ENCODE results near the gene PIR.

PIR gene

DNA sequence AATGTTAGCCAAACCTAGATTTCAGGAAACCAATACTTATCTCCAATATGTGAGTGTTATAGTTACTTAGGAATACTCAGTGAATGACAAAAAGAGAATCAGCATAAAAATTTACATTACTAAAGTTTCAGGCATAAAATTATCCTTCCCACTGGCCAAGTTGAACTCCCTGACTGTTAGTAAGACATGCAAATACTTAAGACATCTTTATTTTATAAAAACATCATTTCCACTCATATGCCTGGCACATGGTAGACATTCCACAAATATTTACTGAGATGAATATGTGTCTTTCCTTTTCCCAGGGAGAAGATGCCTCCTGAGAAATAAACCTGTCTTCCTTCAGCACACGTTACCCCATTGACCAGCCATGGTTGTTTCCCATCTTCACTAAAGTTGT lies 116.2 kb downstream of the PIR start:
- no peak for FAIRE-seq
- no peak for DNase-seq (ENCODE audit: insufficient read length)
- TF ChIP-seq TAF1 (IDR thresholded peaks at IDR 0.05; ENCODE audit: borderline replicate concordance, low read depth, low read length) (no peak), POLR2A (IDR thresholded peaks at IDR 0.05; ENCODE audit: low read depth, low read length) (no peak), POLR2AphosphoS5 (IDR thresholded peaks at IDR 0.05; ENCODE audit: low read depth, low read length) (no peak)

GRCh38 chrX:15373976-15374375 lies 119.2 kb downstream of the PIR start:
- no peak for FAIRE-seq

DNA sequence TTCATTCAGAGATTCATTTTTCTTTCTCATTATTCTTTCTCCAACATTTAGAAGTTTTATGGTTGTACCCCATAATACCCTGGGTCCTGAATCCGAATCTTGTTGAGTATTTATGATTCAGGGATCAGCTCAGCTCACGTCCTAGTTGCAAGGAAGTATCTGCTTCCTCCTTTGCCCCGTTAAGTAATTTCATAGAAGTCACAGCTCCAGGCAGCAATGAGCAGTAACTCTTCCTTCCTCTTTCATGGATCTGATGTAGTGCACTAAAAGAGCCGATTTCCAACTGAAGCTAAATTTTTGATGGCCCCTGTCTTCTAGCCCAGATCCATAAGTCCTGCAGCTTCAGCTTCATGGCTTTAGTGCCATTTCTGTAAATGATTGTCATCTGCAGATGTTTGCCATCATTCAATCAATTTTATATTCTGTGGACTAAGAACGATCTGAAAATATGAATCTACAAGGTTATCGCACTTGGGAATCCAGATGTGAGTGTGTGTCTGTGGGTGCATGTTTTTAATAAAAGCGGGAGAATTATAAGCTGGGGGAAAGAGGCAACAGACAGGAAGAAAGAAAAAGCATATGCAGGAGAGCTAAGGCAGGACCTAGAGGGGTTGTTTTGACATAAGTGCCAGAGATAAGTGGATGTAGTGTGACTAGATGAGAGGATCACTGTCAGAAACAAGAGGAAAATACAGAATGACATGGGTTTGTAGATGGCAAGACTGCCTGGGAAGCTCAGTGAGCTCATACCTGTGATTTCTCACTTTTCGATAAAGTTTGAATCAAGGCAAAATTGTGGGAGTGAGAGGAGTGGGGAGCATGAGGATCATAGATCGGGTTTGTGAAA lies 126.4 kb downstream of the PIR start:
- TF ChIP-seq TAF1 (IDR thresholded peaks at IDR 0.05; ENCODE audit: borderline replicate concordance, low read depth, low read length), result no peak
- TF ChIP-seq POLR2A (IDR thresholded peaks at IDR 0.05; ENCODE audit: low read depth, low read length), result no peak
- no peak for TF ChIP-seq POLR2AphosphoS5 (IDR thresholded peaks at IDR 0.05; ENCODE audit: low read depth, low read length)
- FAIRE-seq, result no peak
- no peak for DNase-seq (ENCODE audit: insufficient read length)

More at GRCh38 chrX:15373976-15374375, 119.2 kb downstream of the PIR start:
- DNase-seq (ENCODE audit: insufficient read length), result no peak
- TF ChIP-seq POLR2A (IDR thresholded peaks at IDR 0.05; ENCODE audit: low read depth, low read length) (no peak), POLR2AphosphoS5 (IDR thresholded peaks at IDR 0.05; ENCODE audit: low read depth, low read length) (no peak), TAF1 (IDR thresholded peaks at IDR 0.05; ENCODE audit: borderline replicate concordance, low read depth, low read length) (no peak)

- DNase-seq (ENCODE audit: insufficient read length) (no peak), FAIRE-seq (peak; percentile 9)
- TF ChIP-seq POLR2AphosphoS5 (IDR thresholded peaks at IDR 0.05; ENCODE audit: low read depth, low read length) (no peak), TAF1 (IDR thresholded peaks at IDR 0.05; ENCODE audit: borderline replicate concordance, low read depth, low read length) (no peak), POLR2A (IDR thresholded peaks at IDR 0.05; ENCODE audit: low read depth, low read length) (no peak)
These were observed 133.4 kb downstream of the PIR start for GRCh38 chrX:15359701-15360100.

- no peak for FAIRE-seq
- no peak for DNase-seq (ENCODE audit: insufficient read length)
- no peak for TF ChIP-seq POLR2AphosphoS5 (IDR thresholded peaks at IDR 0.05; ENCODE audit: low read depth, low read length)
- no peak for TF ChIP-seq TAF1 (IDR thresholded peaks at IDR 0.05; ENCODE audit: borderline replicate concordance, low read depth, low read length)
- TF ChIP-seq POLR2A (IDR thresholded peaks at IDR 0.05; ENCODE audit: low read depth, low read length), result no peak
These were observed 134.6 kb downstream of the PIR start for GRCh38 chrX:15358533-15358932.

GRCh38 chrX:15356444-15356843 lies 136.7 kb downstream of the PIR start:
- FAIRE-seq (no peak), DNase-seq (ENCODE audit: insufficient read length) (no peak)
- TF ChIP-seq POLR2AphosphoS5 (IDR thresholded peaks at IDR 0.05; ENCODE audit: low read depth, low read length) (no peak), POLR2A (IDR thresholded peaks at IDR 0.05; ENCODE audit: low read depth, low read length) (no peak), TAF1 (IDR thresholded peaks at IDR 0.05; ENCODE audit: borderline replicate concordance, low read depth, low read length) (no peak)

DNA sequence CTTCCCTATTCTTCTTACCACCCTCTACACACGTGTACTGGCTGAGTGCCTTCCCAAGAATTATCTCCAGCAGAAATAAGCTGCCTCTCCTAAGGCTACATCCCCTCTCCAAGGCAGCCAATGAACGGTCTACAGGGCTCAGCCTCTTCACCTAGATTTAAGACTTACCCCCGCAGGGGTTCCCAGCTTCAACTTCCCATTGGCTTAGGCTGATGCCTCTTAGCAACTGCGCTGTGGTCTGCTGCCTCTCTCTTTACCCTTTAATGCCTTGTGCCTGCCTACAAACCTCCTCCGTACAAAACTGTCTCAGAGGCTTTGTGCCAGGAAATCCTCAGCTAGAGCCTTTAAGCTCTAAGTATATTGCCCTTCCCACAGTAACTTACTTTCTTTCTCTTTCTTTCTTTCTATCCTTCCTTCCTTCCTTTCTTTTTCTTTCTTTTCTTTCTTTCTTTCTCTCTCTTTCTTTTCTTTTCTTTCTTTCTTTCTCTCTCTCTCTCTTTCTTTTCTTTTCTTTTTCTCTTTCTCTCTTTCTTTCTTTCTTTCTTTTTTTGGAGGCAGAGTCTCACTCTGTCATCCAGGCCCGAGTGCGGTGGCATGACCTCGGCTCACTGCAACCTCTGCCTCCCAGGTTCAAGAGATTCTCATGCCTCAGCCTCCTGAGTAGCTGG lies 142.7 kb downstream of the PIR start:
- FAIRE-seq, result no peak
- TF ChIP-seq TAF1 (IDR thresholded peaks at IDR 0.05; ENCODE audit: borderline replicate concordance, low read depth, low read length), result no peak
- TF ChIP-seq POLR2A (IDR thresholded peaks at IDR 0.05; ENCODE audit: low read depth, low read length), result no peak
- no peak for TF ChIP-seq POLR2AphosphoS5 (IDR thresholded peaks at IDR 0.05; ENCODE audit: low read depth, low read length)
- no peak for DNase-seq (ENCODE audit: insufficient read length)

GRCh38 chrX:15349046-15349445 lies 144.1 kb downstream of the PIR start:
- no peak for DNase-seq (ENCODE audit: insufficient read length)
- no peak for TF ChIP-seq POLR2AphosphoS5 (IDR thresholded peaks at IDR 0.05; ENCODE audit: low read depth, low read length)
- no peak for TF ChIP-seq POLR2A (IDR thresholded peaks at IDR 0.05; ENCODE audit: low read depth, low read length)
- TF ChIP-seq TAF1 (IDR thresholded peaks at IDR 0.05; ENCODE audit: borderline replicate concordance, low read depth, low read length), result no peak
- peak; percentile 83 for FAIRE-seq

DNA sequence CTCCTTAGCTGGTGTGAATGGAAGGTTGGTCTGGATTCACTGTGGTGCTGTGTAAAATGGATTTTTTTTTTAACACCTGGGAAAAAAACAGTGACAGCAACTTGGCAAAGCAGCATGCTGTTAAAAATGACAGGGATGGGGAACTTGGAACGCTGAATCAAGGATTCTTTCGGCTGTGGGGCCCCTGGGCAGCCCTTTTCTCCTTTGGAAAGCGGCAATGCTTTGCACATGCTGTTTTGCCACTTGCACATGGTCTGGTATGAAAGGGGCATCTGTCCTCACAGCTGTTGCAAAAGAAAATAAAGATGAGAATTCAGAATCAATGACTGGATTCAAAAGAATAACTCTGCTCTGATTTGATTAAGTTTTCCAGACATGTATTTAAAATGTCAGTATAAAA lies 147.2 kb downstream of the PIR start:
- TF ChIP-seq POLR2AphosphoS5 (IDR thresholded peaks at IDR 0.05; ENCODE audit: low read depth, low read length) (no peak), POLR2A (IDR thresholded peaks at IDR 0.05; ENCODE audit: low read depth, low read length) (no peak), TAF1 (IDR thresholded peaks at IDR 0.05; ENCODE audit: borderline replicate concordance, low read depth, low read length) (no peak)
- no peak for DNase-seq (ENCODE audit: insufficient read length)
- no peak for FAIRE-seq

GRCh38 chrX:15344106-15344505 lies 149.0 kb downstream of the PIR start:
- TF ChIP-seq POLR2AphosphoS5 (IDR thresholded peaks at IDR 0.05; ENCODE audit: low read depth, low read length) (no peak), TAF1 (IDR thresholded peaks at IDR 0.05; ENCODE audit: borderline replicate concordance, low read depth, low read length) (no peak), POLR2A (IDR thresholded peaks at IDR 0.05; ENCODE audit: low read depth, low read length) (no peak)
- FAIRE-seq (no peak), DNase-seq (ENCODE audit: insufficient read length) (no peak)

DNA sequence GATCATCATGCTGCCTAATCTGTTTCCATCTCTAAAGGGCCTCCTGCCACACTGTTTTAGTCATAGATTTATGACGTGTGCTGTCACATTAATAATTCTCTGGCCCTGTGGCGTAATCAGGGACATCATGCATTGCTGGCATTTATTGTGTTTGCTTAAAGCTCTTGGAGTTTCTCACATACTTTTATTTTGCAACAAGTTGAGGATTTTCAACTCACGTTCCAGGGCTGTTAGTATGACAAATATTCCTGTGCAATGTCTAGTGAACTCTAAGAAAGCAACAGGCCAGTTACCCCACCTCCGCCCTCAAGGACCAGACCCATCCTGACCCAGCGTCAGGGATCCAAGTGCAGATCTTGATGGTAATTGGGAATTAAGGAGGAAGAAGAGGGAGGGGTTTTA lies 150.1 kb downstream of the PIR start:
- TF ChIP-seq TAF1 (IDR thresholded peaks at IDR 0.05; ENCODE audit: borderline replicate concordance, low read depth, low read length), result no peak
- no peak for TF ChIP-seq POLR2A (IDR thresholded peaks at IDR 0.05; ENCODE audit: low read depth, low read length)
- no peak for TF ChIP-seq POLR2AphosphoS5 (IDR thresholded peaks at IDR 0.05; ENCODE audit: low read depth, low read length)
- FAIRE-seq (peak; percentile 17), DNase-seq (ENCODE audit: insufficient read length) (no peak)

- TF ChIP-seq POLR2A (IDR thresholded peaks at IDR 0.05; ENCODE audit: low read depth, low read length) (no peak), POLR2AphosphoS5 (IDR thresholded peaks at IDR 0.05; ENCODE audit: low read depth, low read length) (no peak), TAF1 (IDR thresholded peaks at IDR 0.05; ENCODE audit: borderline replicate concordance, low read depth, low read length) (no peak)
- no peak for DNase-seq (ENCODE audit: insufficient read length)
- no peak for FAIRE-seq
These were observed 152.3 kb downstream of the PIR start for GRCh38 chrX:15340867-15341266.

Measured in GM12892 (cell line).